C4-2B (cell line): Measurements from ENCODE around the gene NTNG1.

ENCODE experiments used
- H3K27ac ChIP-seq: fragments of 450-650 bp; 2 replicates; pipeline ENCODE4 v1.5.1; 2017
- CTCF ChIP-seq: fragments of 450-650 bp; conservative IDR thresholded peaks from 2 replicates; pipeline ENCODE4 v1.5.1; 2017; ENCODE audit warnings: mild to moderate bottlenecking
- ZFX ChIP-seq: fragments of 450-650 bp; IDR thresholded peaks from 2 replicates; pipeline ENCODE4 v1.6.1; 2017

The NTNG1 gene

GRCh38 chr1:107145637-107146036 lies 4.8 kb downstream of the NTNG1 start:
- no peak for TF ChIP-seq ZFX
- no peak for TF ChIP-seq CTCF
- no peak overlapping the region for H3K27ac ChIP-seq

DNA sequence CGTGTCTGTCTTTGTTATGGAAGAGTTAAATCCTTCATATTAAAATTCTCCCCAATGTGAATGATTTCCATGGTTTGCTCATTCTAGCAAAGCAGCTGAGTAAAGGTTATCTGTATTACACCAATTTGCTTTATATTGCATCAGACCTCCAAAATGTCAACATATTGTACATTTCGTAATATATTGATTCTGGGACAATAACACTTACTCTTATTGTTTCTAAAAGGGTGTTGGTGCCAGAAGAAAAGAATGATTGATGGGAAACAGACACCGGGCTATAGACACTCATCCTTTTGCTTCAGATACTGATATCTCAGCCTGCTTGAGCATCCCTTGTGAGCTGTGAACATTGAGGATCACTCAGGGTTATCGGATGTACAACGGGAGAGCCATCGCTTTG lies 7.0 kb downstream of the NTNG1 start:
- TF ChIP-seq ZFX (no peak), CTCF (no peak)
- no peak overlapping the region for H3K27ac ChIP-seq

DNA sequence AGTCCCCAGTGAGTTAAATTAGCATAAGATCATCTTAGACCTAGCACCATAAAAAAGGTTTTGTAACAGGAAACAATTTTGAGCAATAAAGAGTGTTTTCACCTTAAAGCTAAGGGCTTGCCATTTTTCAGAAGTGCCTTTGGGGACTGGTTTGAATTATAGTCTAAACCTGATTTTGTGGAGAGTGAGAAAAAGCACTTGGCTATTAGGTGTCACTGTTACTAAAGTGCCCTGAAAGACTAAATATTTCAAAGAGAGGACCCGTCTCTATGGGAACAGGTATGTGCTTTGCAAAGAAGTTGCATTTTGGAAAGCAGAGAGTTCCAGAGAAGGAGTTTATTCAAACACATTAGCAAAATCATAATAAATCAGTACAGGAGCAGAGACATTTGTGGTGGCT lies 9.1 kb downstream of the NTNG1 start:
- TF ChIP-seq ZFX = no peak
- TF ChIP-seq CTCF = no peak
- no peak overlapping the region for H3K27ac ChIP-seq

GRCh38 chr1:107151295-107151694 lies 10.5 kb downstream of the NTNG1 start:
- no peak overlapping the region for H3K27ac ChIP-seq
- no peak for TF ChIP-seq CTCF
- no peak for TF ChIP-seq ZFX

DNA sequence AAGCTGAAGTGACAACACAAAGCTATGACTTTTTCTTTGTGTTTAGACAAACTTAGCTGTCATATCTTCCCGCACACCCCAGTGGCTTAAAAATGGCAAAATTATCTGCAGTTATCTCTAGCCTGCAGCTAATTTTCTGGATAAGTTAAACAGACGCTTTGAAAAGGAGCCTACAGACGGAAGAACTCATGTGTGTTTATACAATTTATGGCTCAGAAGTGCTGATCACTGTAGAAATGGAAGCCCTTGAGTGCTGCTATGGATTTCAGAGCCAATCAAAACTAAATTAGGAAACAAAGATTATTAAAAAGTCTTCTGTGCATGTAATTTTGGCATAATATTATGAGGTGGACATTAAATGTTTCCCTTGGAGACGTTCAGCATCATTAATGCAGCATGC lies 11.6 kb downstream of the NTNG1 start:
- TF ChIP-seq ZFX (no peak), CTCF (no peak)
- H3K27ac ChIP-seq = no peak overlapping the region

- TF ChIP-seq ZFX (no peak), CTCF (peak; percentile 70)
These were observed 12.2 kb downstream of the NTNG1 start for GRCh38 chr1:107153014-107153413.

DNA sequence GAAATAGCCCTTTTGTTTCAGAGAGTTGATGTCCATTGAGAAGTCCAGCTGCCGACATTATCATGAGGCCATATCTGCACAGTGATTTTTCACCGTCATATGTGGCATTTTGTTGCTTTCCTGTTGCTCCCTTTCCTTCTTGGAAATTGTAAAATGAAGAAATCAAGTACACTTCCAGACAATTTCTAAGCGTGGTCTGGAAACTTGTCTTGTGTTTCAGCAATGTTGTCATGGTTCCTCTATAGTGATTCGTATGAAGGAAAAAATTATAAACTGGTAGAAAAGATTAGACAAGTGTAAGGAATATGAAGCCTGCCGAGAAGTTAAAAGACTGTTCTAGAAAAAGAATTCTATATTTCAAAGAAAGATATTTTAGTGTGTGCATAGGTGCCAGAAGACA lies 17.7 kb downstream of the NTNG1 start:
- H3K27ac ChIP-seq = no peak overlapping the region
- TF ChIP-seq CTCF (no peak), ZFX (no peak)

More at GRCh38 chr1:107153014-107153413, 12.2 kb downstream of the NTNG1 start:
- no peak overlapping the region for H3K27ac ChIP-seq
